Measurements from ENCODE around the gene CABCOCO1.
A peak's percentile ranks its signal among the peaks of the same experiment; 100 is the strongest.

The CABCOCO1 gene

GRCh38 chr10:61618388-61618961, 44.3 kb upstream of the CABCOCO1 start:
- no peak for DNase-seq (ENCODE audit: extremely low spot score)
- ChIA-PET CTCF (no interaction called here), POLR2A (no interaction called here)
- TF ChIP-seq BHLHE40 (IDR thresholded peaks at IDR 0.05; ENCODE audit: borderline replicate concordance) (no peak), LEF1 (IDR thresholded peaks at IDR 0.05; ENCODE audit: borderline replicate concordance) (no peak), ELF4 (IDR thresholded peaks at IDR 0.05) (no peak), FOXM1 (IDR thresholded peaks at IDR 0.05; ENCODE audit: borderline replicate concordance) (no peak), FOXA1 (IDR thresholded peaks at IDR 0.05) (no peak), PKNOX1 (IDR thresholded peaks at IDR 0.05) (no peak), SP1 (IDR thresholded peaks at IDR 0.05) (no peak), CTBP1 (IDR thresholded peaks at IDR 0.05; ENCODE audit: borderline replicate concordance) (no peak), ZNF384 (IDR thresholded peaks at IDR 0.05) (no peak), TARDBP (IDR thresholded peaks at IDR 0.05) (no peak), ARNT (IDR thresholded peaks at IDR 0.05) (no peak), FOXK2 (IDR thresholded peaks at IDR 0.05) (no peak), NFRKB (IDR thresholded peaks at IDR 0.05) (no peak), HDGF (IDR thresholded peaks at IDR 0.05; ENCODE audit: borderline replicate concordance) (no peak), L3MBTL2 (conservative IDR thresholded peaks at IDR 0.05) (no peak)

- ChIA-PET POLR2A (no interaction called here), CTCF (interaction anchor here (0.6 kb wide), 1 partner anchor 12 kb away, joined by 5 read pairs; no protein-coding TSS in a partner anchor)
- TF ChIP-seq L3MBTL2 (conservative IDR thresholded peaks at IDR 0.05) (no peak), BHLHE40 (IDR thresholded peaks at IDR 0.05; ENCODE audit: borderline replicate concordance) (no peak), TARDBP (IDR thresholded peaks at IDR 0.05) (no peak), FOXM1 (IDR thresholded peaks at IDR 0.05; ENCODE audit: borderline replicate concordance) (no peak), LEF1 (IDR thresholded peaks at IDR 0.05; ENCODE audit: borderline replicate concordance) (no peak), ELF4 (IDR thresholded peaks at IDR 0.05) (no peak), FOXA1 (IDR thresholded peaks at IDR 0.05) (no peak), HDGF (IDR thresholded peaks at IDR 0.05; ENCODE audit: borderline replicate concordance) (no peak), NFRKB (IDR thresholded peaks at IDR 0.05) (no peak), FOXK2 (IDR thresholded peaks at IDR 0.05) (no peak), SUZ12 (IDR thresholded peaks at IDR 0.05) (no peak), CTBP1 (IDR thresholded peaks at IDR 0.05; ENCODE audit: borderline replicate concordance) (no peak)
Observed at GRCh38 chr10:61620506-61620905, 42.2 kb upstream of the CABCOCO1 start.

GRCh38 chr10:61621605-61622051, 41.1 kb upstream of the CABCOCO1 start:
- 0 out of 2 replicates have a peak, but pooled peaks have one; percentile 4 for TF ChIP-seq PKNOX1 (IDR thresholded peaks at IDR 0.05)
- TF ChIP-seq L3MBTL2 (conservative IDR thresholded peaks at IDR 0.05), result no peak
- ChIA-PET CTCF (no interaction called here), POLR2A (interaction anchor here (0.8 kb wide), 1 partner anchor 844 kb away, joined by 3 read pairs; the partner anchor contains the start of gene CDK1)
- peak; percentile 12 for DNase-seq (ENCODE audit: extremely low spot score)

More at GRCh38 chr10:61620506-61620905, 42.2 kb upstream of the CABCOCO1 start:
- DNase-seq (ENCODE audit: extremely low spot score), result no peak

GRCh38 chr10:61623161-61623560, 39.6 kb upstream of the CABCOCO1 start:
- POLR2A ChIA-PET, result no interaction called here
- CTCF ChIA-PET, result no interaction called here
- TF ChIP-seq FOXM1 (IDR thresholded peaks at IDR 0.05; ENCODE audit: borderline replicate concordance), result no peak
- no peak for TF ChIP-seq FOXK2 (IDR thresholded peaks at IDR 0.05)
- TF ChIP-seq PKNOX1 (IDR thresholded peaks at IDR 0.05), result no peak
- no peak for TF ChIP-seq ELF4 (IDR thresholded peaks at IDR 0.05)
- no peak for TF ChIP-seq TARDBP (IDR thresholded peaks at IDR 0.05)
- no peak for TF ChIP-seq L3MBTL2 (conservative IDR thresholded peaks at IDR 0.05)
- no peak for TF ChIP-seq LEF1 (IDR thresholded peaks at IDR 0.05; ENCODE audit: borderline replicate concordance)
- TF ChIP-seq NFRKB (IDR thresholded peaks at IDR 0.05), result no peak
- TF ChIP-seq CTBP1 (IDR thresholded peaks at IDR 0.05; ENCODE audit: borderline replicate concordance), result no peak
- TF ChIP-seq HDGF (IDR thresholded peaks at IDR 0.05; ENCODE audit: borderline replicate concordance), result no peak
- TF ChIP-seq FOXA1 (IDR thresholded peaks at IDR 0.05), result no peak
- TF ChIP-seq BHLHE40 (IDR thresholded peaks at IDR 0.05; ENCODE audit: borderline replicate concordance), result no peak
- no peak for TF ChIP-seq ARNT (IDR thresholded peaks at IDR 0.05)
- no peak for TF ChIP-seq ZNF384 (IDR thresholded peaks at IDR 0.05)
- no peak for TF ChIP-seq SP1 (IDR thresholded peaks at IDR 0.05)
- no peak for TF ChIP-seq SUZ12 (IDR thresholded peaks at IDR 0.05)
- no peak for DNase-seq (ENCODE audit: extremely low spot score)

- ChIA-PET POLR2A (no interaction called here), CTCF (no interaction called here)
- no peak for DNase-seq (ENCODE audit: extremely low spot score)
- TF ChIP-seq CTBP1 (IDR thresholded peaks at IDR 0.05; ENCODE audit: borderline replicate concordance) (no peak), ARNT (IDR thresholded peaks at IDR 0.05) (no peak), SP1 (IDR thresholded peaks at IDR 0.05) (no peak), L3MBTL2 (conservative IDR thresholded peaks at IDR 0.05) (no peak), FOXK2 (IDR thresholded peaks at IDR 0.05) (no peak), SUZ12 (IDR thresholded peaks at IDR 0.05) (no peak), ELF4 (IDR thresholded peaks at IDR 0.05) (no peak), ZNF384 (IDR thresholded peaks at IDR 0.05) (no peak), TARDBP (IDR thresholded peaks at IDR 0.05) (no peak), PKNOX1 (IDR thresholded peaks at IDR 0.05) (no peak), FOXM1 (IDR thresholded peaks at IDR 0.05; ENCODE audit: borderline replicate concordance) (no peak), NFRKB (IDR thresholded peaks at IDR 0.05) (no peak)
Observed at GRCh38 chr10:61626209-61626608, 36.5 kb upstream of the CABCOCO1 start.
